A673 (cell line): ENCODE measurements around the gene EQTN. TPM values are rescaled to one million over a fixed set of nuclear protein-coding genes. Genes with fewer than 3 reads are reported as not detected.
A peak's percentile ranks its signal among the peaks of the same experiment; 100 is the strongest.

Experiments used
- BruUV-seq: library from RNA; stranded (reverse); fragments of 400-500 nt; replicated peaks from 2 replicates; lab custom pipeline; 2021; lab: Mats Ljungman, UMichigan
- CTCF ChIA-PET: fragments of 300-600 bp; sonication (Branson Sonifier 250); formaldehyde crosslinking; loops from one replicate; lab custom pipeline; 2022; ENCODE audit warnings: antibody characterized with exemption; lab: Charles Lee
- POLR2A ChIA-PET: fragments of 300-600 bp; sonication (Branson Sonifier 250); formaldehyde crosslinking; loops from one replicate; lab custom pipeline; 2022; ENCODE audit warnings: antibody characterized with exemption; ENCODE audit not compliant: low non-redundant PET; lab: Charles Lee
- DNase-seq: peaks from one replicate; pipeline ENCODE4 v3.0.0-alpha.2; 2015; ENCODE audit warnings: low spot score
- H3K27ac ChIP-seq: fragments of 200-600 bp; sonication (generic); 2 replicates; pipeline ENCODE4 v1.5.1; 2016; ENCODE audit warnings: mixed run types, low read depth, mild to moderate bottlenecking, mixed read lengths, antibody characterized with exemption, low read length; ENCODE audit not compliant: poor library complexity, severe bottlenecking
- H3K27me3 ChIP-seq: fragments of 200-600 bp; sonication (generic); replicated peaks from 2 replicates; pipeline ENCODE4 v1.6.1; 2017; ENCODE audit warnings: mixed run types, low read depth, mild to moderate bottlenecking, mixed read lengths, antibody characterized with exemption, low read length; ENCODE audit not compliant: insufficient read depth, poor library complexity
- H3K36me3 ChIP-seq: fragments of 200-600 bp; sonication (generic); 2 replicates; pipeline ENCODE4 v1.6.1; 2016; ENCODE audit warnings: mixed run types, mild to moderate bottlenecking, mixed read lengths, antibody characterized with exemption, low read length; ENCODE audit not compliant: insufficient read depth, poor library complexity, severe bottlenecking
- H3K4me1 ChIP-seq: fragments of 200-600 bp; sonication (generic); 2 replicates; pipeline ENCODE4 v1.6.1; 2017; ENCODE audit warnings: mixed run types, mild to moderate bottlenecking, mixed read lengths, antibody characterized with exemption, low read length; ENCODE audit not compliant: insufficient read depth, poor library complexity, severe bottlenecking
- H3K4me3 ChIP-seq: fragments of 200-600 bp; sonication (generic); 2 replicates; pipeline ENCODE4 v1.5.1; 2016; ENCODE audit warnings: low read depth, mixed run types, mild to moderate bottlenecking, mixed read lengths, low read length; ENCODE audit not compliant: poor library complexity, severe bottlenecking
- H3K9me3 ChIP-seq: fragments of 200-600 bp; sonication (generic); 2 replicates; pipeline ENCODE4 v1.6.1; 2016; ENCODE audit warnings: mixed run types, low read depth, mild to moderate bottlenecking, mixed read lengths, antibody characterized with exemption, low read length; ENCODE audit not compliant: poor library complexity, severe bottlenecking
- CTCF ChIP-seq: fragments of 300-800, 200-600 bp; sonication (generic); conservative IDR thresholded peaks from 2 replicates; pipeline ENCODE4 v1.5.1; 2017; ENCODE audit warnings: low read depth, mild to moderate bottlenecking, antibody characterized with exemption, low read length, moderate library complexity, mixed read lengths
- EZH2 ChIP-seq: fragments of 200-600 bp; sonication (generic); IDR thresholded peaks from 2 replicates; pipeline ENCODE4 v1.6.1; 2017; ENCODE audit warnings: borderline replicate concordance, low read depth, mild to moderate bottlenecking, mixed read lengths, antibody characterized with exemption, low read length; ENCODE audit not compliant: poor library complexity, severe bottlenecking
- intact Hi-C: fragments of 100-400 bp; cut with micrococcal nuclease; formaldehyde crosslinking; loops from one replicate; pipeline ENCODE4 v1.10.0; 2022; ENCODE audit not compliant: unreplicated experiment
- total RNA-seq: library from RNA; stranded (reverse); gene quantifications from 2 replicates; pipeline ENCODE4 v1.2.3, GENCODE V29; 2021

EQTN gene
- total RNA-seq, 1 experiment from 2014 or later: not detected

- H3K4me1 ChIP-seq: no peaks in the 10 kb centered on the region
- no peaks in the 10 kb centered on the region for H3K36me3 ChIP-seq
- no TSS peak for BruUV-seq
- no peak for DNase-seq
- CTCF ChIA-PET: no interaction called here
- no peaks in the 10 kb centered on the region for H3K9me3 ChIP-seq
- no peak for TF ChIP-seq EZH2
- TF ChIP-seq CTCF: no peak
- intact Hi-C loops: no loop called here
- H3K27me3 ChIP-seq: no peaks in the 10 kb centered on the region
- POLR2A ChIA-PET: no interaction called here
- no peak overlapping the region for H3K4me3 ChIP-seq
- no peak overlapping the region for H3K27ac ChIP-seq
Observed at GRCh38 chr9:27279611-27280010, 17.3 kb downstream of the EQTN start.

- Histone ChIP-seq H3K4me1 (no peaks in the 10 kb centered on the region), H3K27me3 (no peaks in the 10 kb centered on the region), H3K4me3 (no peak overlapping the region), H3K27ac (no peak overlapping the region), H3K36me3 (no peaks in the 10 kb centered on the region), H3K9me3 (no peaks in the 10 kb centered on the region)
- TF ChIP-seq CTCF: no peak
- no peak for TF ChIP-seq EZH2
- DNase-seq: no peak
- CTCF ChIA-PET: no interaction called here
- no TSS peak for BruUV-seq
- POLR2A ChIA-PET: no interaction called here
- intact Hi-C loops: no loop called here
Observed at GRCh38 chr9:27278374-27278773, 18.6 kb downstream of the EQTN start.

GRCh38 chr9:27276193-27277030 is 20.5 kb downstream of the EQTN start:
- no peaks in the 10 kb centered on the region for H3K36me3 ChIP-seq
- H3K4me1 ChIP-seq: no peaks in the 10 kb centered on the region
- H3K27me3 ChIP-seq: no peaks in the 10 kb centered on the region
- no peak overlapping the region for H3K4me3 ChIP-seq
- CTCF ChIA-PET: interaction anchor here (0.5 kb wide), 1 partner anchor 378 kb away, joined by 5 read pairs; no protein-coding TSS in a partner anchor
- no peaks in the 10 kb centered on the region for H3K9me3 ChIP-seq
- TF ChIP-seq EZH2: no peak
- peak; percentile 60 for TF ChIP-seq CTCF
- intact Hi-C loops: loop anchor here (2.0 kb wide), 1 partner anchor 244 kb away; no protein-coding TSS in a partner anchor
- no peak overlapping the region for H3K27ac ChIP-seq
- POLR2A ChIA-PET: no interaction called here
- peak; percentile 55 for DNase-seq
- BruUV-seq: no TSS peak
